K562 (cell line): Measurements from ENCODE around the gene ESCO1.

Experiments
- ESRRA ChIP-seq: fragments of 450-650 bp; IDR thresholded peaks from 2 replicates; pipeline ENCODE4 v1.6.1; 2014; ENCODE audit warnings: low read depth, mild to moderate bottlenecking, moderate library complexity, borderline replicate concordance
- ETV6 ChIP-seq, 3 experiments: fragments of 150-350 bp in 1 of 3; sonication (generic) in 1 of 3; formaldehyde crosslinking in 1 of 3; IDR thresholded peaks; 2 replicates each; pipeline versions ENCODE4 v1.6.1 to v1.8.0; 2014 to 2022; ENCODE audit warnings: borderline replicate concordance in 2 of 3, low read depth in 2 of 3, antibody characterized with exemption in 1 of 3, low read length in 1 of 3, mild to moderate bottlenecking in 1 of 3, missing genetic modification reagents in 1 of 3
- EZH2 ChIP-seq: IDR thresholded peaks from 2 replicates; pipeline ENCODE4 v1.6.1; 2012; ENCODE audit warnings: low read depth, mild to moderate bottlenecking, inconsistent platforms, low read length, borderline replicate concordance
- ZFP30 ChIP-seq: fragments of 250-450 bp; sonication (Bioruptor Pico); IDR thresholded peaks from 2 replicates; pipeline ENCODE4 v1.8.0; 2022; ENCODE audit warnings: moderate library complexity, mild to moderate bottlenecking, inconsistent platforms, borderline replicate concordance
- ZNF57 ChIP-seq: fragments of 450-650 bp; formaldehyde crosslinking; IDR thresholded peaks from 2 replicates; pipeline ENCODE4 v1.4.0; 2020; ENCODE audit warnings: mild to moderate bottlenecking, moderate library complexity

- TF ChIP-seq ZNF57 (CRISPR knock-in tag) (no peak), ZFP30 (CRISPR knock-in tag) (no peak), ESRRA (no peak), ETV6 (IDR thresholded peaks at IDR 0.05; ENCODE audit: borderline replicate concordance in 1 of 2, low read depth in 2 of 2, low read length in 1 of 2) (no peak), ETV6 (CRISPR knock-in tag; IDR thresholded peaks at IDR 0.05; ENCODE audit: borderline replicate concordance) (no peak), EZH2 (no peak)
These were observed 100.5 kb downstream of the ESCO1 start for GRCh38 chr18:21499997-21500396.
